ENCODE measurements around the gene GSN. TPM values are rescaled to one million over a fixed set of nuclear protein-coding genes. Genes with fewer than 3 reads are reported as not detected.

Gene GSN
- total and polyA plus RNA-seq, 2 of the 8 experiments (the other 6 are each of a cell fraction or from before 2014, with no cell fraction given) = 52.3 to 94.5 TPM

- Histone ChIP-seq H3K4me3 (ENCODE audit: extremely low read depth in 1 of 4, insufficient read depth in 2 of 4, low read depth in 3 of 4, low read length in 4 of 4) (peak overlapping the region in 1 of 4 experiments; percentile 32; a peak in 2 of 8 replicates), H3K27ac (ENCODE audit: low read depth, low read length) (no peak overlapping the region), H3K14ac (ENCODE audit: insufficient read length) (no peak overlapping the region), H2BK15ac (ENCODE audit: low read length) (no peak overlapping the region), H3K9me3 (ENCODE audit: insufficient read depth in 2 of 2, low read depth in 1 of 2, low read length in 1 of 2) (peaks cover 0 to 2% of the 10 kb centered on the region in 2 experiments; a peak in 1 of 4 replicates), H3K36me3 (ENCODE audit: control insufficient read depth in 2 of 4, insufficient read depth in 4 of 4, low read length in 3 of 4) (no peaks in the 10 kb centered on the region), H3K9ac (replicated peaks in 1 of 4; ENCODE audit: extremely low read depth in 1 of 4, low read depth in 3 of 4, low read length in 3 of 4) (no peak overlapping the region), H2AFZ (ENCODE audit: low read length) (no peak overlapping the region), H4K20me1 (replicated peaks in 1 of 2; ENCODE audit: control insufficient read depth in 1 of 2, insufficient read depth in 2 of 2, low read length in 2 of 2) (no peaks in the 10 kb centered on the region), H4K91ac (replicated peaks; ENCODE audit: insufficient read length, low read length) (no peak overlapping the region), H2AK5ac (ENCODE audit: low read depth, low read length) (no peak overlapping the region), H3K23ac (ENCODE audit: insufficient read length) (no peak overlapping the region), H3K27me3 (replicated peaks in 1 of 4; ENCODE audit: control insufficient read depth in 3 of 4, extremely low read depth in 1 of 4, insufficient read depth in 3 of 4, low read length in 3 of 4) (peaks cover 0 to 15% (median 7%) of the 10 kb centered on the region in 4 experiments; a peak in 6 of 7 replicates), H2BK120ac (replicated peaks; ENCODE audit: low read depth, low read length) (no peak overlapping the region), H3K18ac (ENCODE audit: extremely low read depth, low read length) (no peak overlapping the region), H3K4me1 (replicated peaks in 1 of 4; ENCODE audit: control insufficient read depth in 3 of 4, insufficient read depth in 4 of 4, low read length in 3 of 4) (peaks cover 0 to 12% (median 4%) of the 10 kb centered on the region in 4 experiments; a peak in 5 of 7 replicates), H2BK5ac (ENCODE audit: low read depth, low read length) (no peak overlapping the region), H3K56ac (replicated peaks; ENCODE audit: insufficient read length, low read depth, low read length) (no peak overlapping the region), H2BK20ac (ENCODE audit: low read length) (no peak overlapping the region), H3K79me2 (ENCODE audit: control insufficient read depth in 1 of 2, insufficient read depth in 2 of 2, low read length in 2 of 2) (no peaks in the 10 kb centered on the region), H2BK12ac (ENCODE audit: low read depth, low read length) (peak overlapping the region; percentile 62; the same call in 1 of the 2 replicates), H4K8ac (ENCODE audit: extremely low read depth, insufficient read depth, low read length) (no peak overlapping the region), H4K5ac (ENCODE audit: insufficient read length, low read depth, low read length) (no peak overlapping the region), H3K4ac (replicated peaks; ENCODE audit: insufficient read length, low read depth, low read length) (no peak overlapping the region), H3K79me1 (ENCODE audit: low read depth, low read length) (no peaks in the 10 kb centered on the region), H3K23me2 (ENCODE audit: low read depth, low read length) (no peaks in the 10 kb centered on the region), H3K4me2 (ENCODE audit: insufficient read depth in 1 of 2, low read depth in 2 of 2, low read length in 2 of 2) (peak overlapping the region; percentile 16 to 58)
- FAIRE-seq (peak; percentile 60), DNase-seq (ENCODE audit: low read depth in 1 of 2, low spot score in 2 of 2) (no peak)
- TF ChIP-seq RAD21 (IDR thresholded peaks at IDR 0.05 in 1 of 2, conservative IDR thresholded peaks at IDR 0.05 in 1 of 2; ENCODE audit: low read depth in 2 of 2, low read length in 2 of 2) (0 out of 4 replicates have a peak, but pooled peaks of 1 of the 2 experiments have one; percentile 3), BCL11A (IDR thresholded peaks at IDR 0.05; ENCODE audit: low read depth in 2 of 2, low read length in 2 of 2) (no peak), NRF1 (IDR thresholded peaks at IDR 0.05; ENCODE audit: low read depth, low read length) (no peak), RBBP5 (IDR thresholded peaks at IDR 0.05; ENCODE audit: borderline replicate concordance, low read depth, low read length) (no peak), HDAC2 (IDR thresholded peaks at IDR 0.05; ENCODE audit: borderline replicate concordance in 1 of 2, low read depth in 2 of 2, low read length in 2 of 2) (no peak), E2F6 (IDR thresholded peaks at IDR 0.05) (no peak), ASH2L (IDR thresholded peaks at IDR 0.05; ENCODE audit: low read length) (no peak)
- POLR2A ChIA-PET (ENCODE audit: partially characterized antibody) = interaction anchor here (2.5 kb wide), 1 partner anchor 15 kb away, joined by 8 read pairs; the partner anchor contains the start of gene GSN
- CTCF ChIA-PET (ENCODE audit: partially characterized antibody) = interaction anchor here (0.9 to 2.5 kb wide), 14 partner anchors 9 to 244 kb away, joined by 3 to 11 read pairs (median 4); partner anchors contain the start of gene GSN
- 27% methylated on average over 6 of the region's 6 CpGs; no CpG with 5 or more reads in 1 of the 2 experiments for WGBS, 2 experiments (ENCODE audit: extremely low coverage in 1 of 2, insufficient coverage in 1 of 2, insufficient read length in 1 of 2, insufficient replicate concordance in 2 of 2, low coverage in 1 of 2, low lambda C conversion rate in 2 of 2, missing lambda C conversion rate in 1 of 2)
Observed at GRCh38 chr9:121253821-121254501, 14.0 kb upstream of the GSN start.

Data from H1 (cell line).